ENCODE results near the gene PPP2R3A. TPM values are rescaled to one million over a fixed set of nuclear protein-coding genes. Genes with fewer than 3 reads are reported as not detected.

The PPP2R3A gene
- total RNA-seq, 5 donors from 2014 or later (not counting 1 experiment from before 2014, with no cell fraction given), result 0.19 to 0.95 (median 0.30) TPM

- Histone ChIP-seq H3K9me3 (no peaks in the 10 kb centered on the region), H3K27ac (ENCODE audit: low read length) (no peak overlapping the region), H3K36me3 (ENCODE audit: control insufficient read depth in 2 of 2, extremely low read depth in 1 of 2, insufficient read depth in 1 of 2, low read length in 1 of 2) (no peaks in the 10 kb centered on the region), H3K27me3 (replicated peaks in 1 of 2; ENCODE audit: control insufficient read depth in 2 of 2, extremely low read depth in 1 of 2, insufficient read depth in 2 of 2, low read length in 1 of 2) (peaks cover 0 to 6% of the 10 kb centered on the region in 2 experiments), H3K4me3 (ENCODE audit: control insufficient read depth in 1 of 2, extremely low read depth in 1 of 2, low read length in 1 of 2) (no peak overlapping the region), H3K4me1 (ENCODE audit: control insufficient read depth in 1 of 2, extremely low read depth in 1 of 2, insufficient read depth in 2 of 2, low read length in 2 of 2) (no peaks in the 10 kb centered on the region)
- no peak for DNase-seq
- H3K4me3 Mint-ChIP-seq, result no peak overlapping the region
- CTCF ChIA-PET, result no interaction called here
- no peaks in the 10 kb centered on the region for H3K4me1 Mint-ChIP-seq
- ATAC-seq (replicated peaks in 1 of 4), result no peak
- 70% methylated on average over 3 of the region's 3 CpGs for WGBS (ENCODE audit: insufficient coverage)
- peaks cover 6 to 17% (median 16%) of the 10 kb centered on the region in 3 donors for H3K9me3 Mint-ChIP-seq
- no peaks in the 10 kb centered on the region for H3K36me3 Mint-ChIP-seq
- POLR2A ChIA-PET, result no interaction called here
- H3K27ac Mint-ChIP-seq, result no peak overlapping the region
- peaks cover 18 to 42% of the 10 kb centered on the region in 2 donors for H3K27me3 Mint-ChIP-seq
Measured at GRCh38 chr3:136036306-136036705, 70.8 kb downstream of the PPP2R3A start.

- Histone ChIP-seq H3K4me1 (ENCODE audit: control insufficient read depth in 1 of 2, extremely low read depth in 1 of 2, insufficient read depth in 2 of 2, low read length in 2 of 2) (no peaks in the 10 kb centered on the region), H3K27me3 (replicated peaks in 1 of 2; ENCODE audit: control insufficient read depth in 2 of 2, extremely low read depth in 1 of 2, insufficient read depth in 2 of 2, low read length in 1 of 2) (peaks cover 0 to 6% of the 10 kb centered on the region in 2 experiments), H3K27ac (ENCODE audit: low read length) (no peak overlapping the region), H3K9me3 (no peaks in the 10 kb centered on the region), H3K36me3 (ENCODE audit: control insufficient read depth in 2 of 2, extremely low read depth in 1 of 2, insufficient read depth in 1 of 2, low read length in 1 of 2) (no peaks in the 10 kb centered on the region), H3K4me3 (ENCODE audit: control insufficient read depth in 1 of 2, extremely low read depth in 1 of 2, low read length in 1 of 2) (no peak overlapping the region)
- Mint-ChIP-seq H3K9me3 (peaks cover 3 to 7% (median 6%) of the 10 kb centered on the region in 3 donors), H3K4me3 (no peak overlapping the region), H3K36me3 (no peaks in the 10 kb centered on the region), H3K27ac (no peak overlapping the region), H3K4me1 (no peaks in the 10 kb centered on the region), H3K27me3 (peaks cover 19 to 44% of the 10 kb centered on the region in 2 donors)
- no CpG with 5 or more reads among the region's 2 CpGs for WGBS (ENCODE audit: insufficient coverage)
- ATAC-seq (replicated peaks in 1 of 4) (no peak), DNase-seq (no peak)
- CTCF ChIA-PET, result no interaction called here
- POLR2A ChIA-PET, result no interaction called here
Measured at GRCh38 chr3:136038668-136039067, 73.1 kb downstream of the PPP2R3A start.

- H3K36me3 Mint-ChIP-seq, result no peaks in the 10 kb centered on the region
- no peaks in the 10 kb centered on the region for H3K9me3 Mint-ChIP-seq
- POLR2A ChIA-PET, result interaction anchor here (0.6 to 0.7 kb wide), 4 partner anchors 20 to 723 kb away, joined by 3 to 6 read pairs (median 3); no protein-coding TSS in a partner anchor
- H3K4me1 Mint-ChIP-seq, result no peaks in the 10 kb centered on the region
- DNase-seq, result peak in 1 of 35 experiments; percentile 33
- no CpG with 5 or more reads among the region's 7 CpGs for WGBS (ENCODE audit: insufficient coverage)
- peaks cover 10 to 36% of the 10 kb centered on the region in 2 donors for H3K27me3 Mint-ChIP-seq
- Histone ChIP-seq H3K36me3 (ENCODE audit: control insufficient read depth in 2 of 2, extremely low read depth in 1 of 2, insufficient read depth in 1 of 2, low read length in 1 of 2) (no peaks in the 10 kb centered on the region), H3K4me3 (ENCODE audit: control insufficient read depth in 1 of 2, extremely low read depth in 1 of 2, low read length in 1 of 2) (no peak overlapping the region), H3K27me3 (replicated peaks in 1 of 2; ENCODE audit: control insufficient read depth in 2 of 2, extremely low read depth in 1 of 2, insufficient read depth in 2 of 2, low read length in 1 of 2) (peaks cover 0 to 13% of the 10 kb centered on the region in 2 experiments), H3K27ac (ENCODE audit: low read length) (no peak overlapping the region), H3K4me1 (ENCODE audit: control insufficient read depth in 1 of 2, extremely low read depth in 1 of 2, insufficient read depth in 2 of 2, low read length in 2 of 2) (no peaks in the 10 kb centered on the region), H3K9me3 (no peaks in the 10 kb centered on the region)
- H3K27ac Mint-ChIP-seq, result no peak overlapping the region
- ATAC-seq (replicated peaks in 1 of 4), result no peak
- CTCF ChIA-PET, result interaction anchor here (0.6 to 1.3 kb wide), 9 partner anchors 8 to 1442 kb away, joined by 3 to 8 read pairs (median 3); partner anchors contain the start of gene EPHB1 (in 1 of the 2)
- H3K4me3 Mint-ChIP-seq, result no peak overlapping the region
Measured at GRCh38 chr3:136042608-136043221, 77.2 kb downstream of the PPP2R3A start.

- no peaks in the 10 kb centered on the region for H3K9me3 ChIP-seq
- ChIA-PET POLR2A (no interaction called here), CTCF (interaction anchor here in 1 of 2 donors (0.5 to 1.6 kb wide), 4 partner anchors 10 to 1255 kb away, joined by 3 to 7 read pairs (median 3); no protein-coding TSS in a partner anchor)
- 73% methylated on average over 7 of the region's 7 CpGs for WGBS (ENCODE audit: insufficient coverage)
- no peaks in the 10 kb centered on the region for H3K4me1 ChIP-seq (ENCODE audit: control insufficient read depth in 1 of 2, extremely low read depth in 1 of 2, insufficient read depth in 2 of 2, low read length in 2 of 2)
- peaks cover 0 to 13% of the 10 kb centered on the region in 2 experiments for H3K27me3 ChIP-seq (replicated peaks in 1 of 2; ENCODE audit: control insufficient read depth in 2 of 2, extremely low read depth in 1 of 2, insufficient read depth in 2 of 2, low read length in 1 of 2)
- no peaks in the 10 kb centered on the region for H3K9me3 Mint-ChIP-seq
- no peak overlapping the region for H3K27ac ChIP-seq (ENCODE audit: low read length)
- H3K4me1 Mint-ChIP-seq, result no peaks in the 10 kb centered on the region
- no peak overlapping the region for H3K4me3 Mint-ChIP-seq
- ATAC-seq (replicated peaks in 1 of 4), result no peak
- no peak overlapping the region for H3K27ac Mint-ChIP-seq
- H3K4me3 ChIP-seq (ENCODE audit: control insufficient read depth in 1 of 2, extremely low read depth in 1 of 2, low read length in 1 of 2), result no peak overlapping the region
- H3K27me3 Mint-ChIP-seq, result peaks cover 10 to 21% of the 10 kb centered on the region in 2 donors
- no peaks in the 10 kb centered on the region for H3K36me3 Mint-ChIP-seq
- DNase-seq, result no peak
- H3K36me3 ChIP-seq (ENCODE audit: control insufficient read depth in 2 of 2, extremely low read depth in 1 of 2, insufficient read depth in 1 of 2, low read length in 1 of 2), result no peaks in the 10 kb centered on the region
Measured at GRCh38 chr3:136044980-136045745, 79.6 kb downstream of the PPP2R3A start.

GRCh38 chr3:136048068-136048467, 82.5 kb downstream of the PPP2R3A start:
- ChIA-PET CTCF (no interaction called here), POLR2A (no interaction called here)
- no peaks in the 10 kb centered on the region for H3K36me3 ChIP-seq (ENCODE audit: control insufficient read depth in 2 of 2, extremely low read depth in 1 of 2, insufficient read depth in 1 of 2, low read length in 1 of 2)
- Mint-ChIP-seq H3K9me3 (no peaks in the 10 kb centered on the region), H3K4me3 (no peak overlapping the region), H3K4me1 (no peaks in the 10 kb centered on the region), H3K27me3 (peaks cover 18 to 22% of the 10 kb centered on the region in 2 donors), H3K36me3 (no peaks in the 10 kb centered on the region), H3K27ac (no peak overlapping the region)
- no peaks in the 10 kb centered on the region for H3K4me1 ChIP-seq (ENCODE audit: control insufficient read depth in 1 of 2, extremely low read depth in 1 of 2, insufficient read depth in 2 of 2, low read length in 2 of 2)
- ATAC-seq (replicated peaks in 1 of 4) (no peak), DNase-seq (no peak)
- H3K27ac ChIP-seq (ENCODE audit: low read length), result no peak overlapping the region
- H3K9me3 ChIP-seq, result no peaks in the 10 kb centered on the region
- 94% methylated on average over 6 of the region's 7 CpGs for WGBS (ENCODE audit: insufficient coverage)
- H3K4me3 ChIP-seq (ENCODE audit: control insufficient read depth in 1 of 2, extremely low read depth in 1 of 2, low read length in 1 of 2), result no peak overlapping the region
- peaks cover 0 to 13% of the 10 kb centered on the region in 2 experiments for H3K27me3 ChIP-seq (replicated peaks in 1 of 2; ENCODE audit: control insufficient read depth in 2 of 2, extremely low read depth in 1 of 2, insufficient read depth in 2 of 2, low read length in 1 of 2)

- CTCF ChIA-PET, result interaction anchor here (0.9 to 1.0 kb wide), 2 partner anchors 8 to 232 kb away, joined by 3 read pairs; no protein-coding TSS in a partner anchor
- no peak overlapping the region for H3K27ac ChIP-seq (ENCODE audit: low read length)
- POLR2A ChIA-PET, result no interaction called here
- ATAC-seq (replicated peaks in 1 of 4), result no peak
- Mint-ChIP-seq H3K27me3 (peaks cover 14 to 21% of the 10 kb centered on the region in 2 donors), H3K4me3 (no peak overlapping the region), H3K36me3 (no peaks in the 10 kb centered on the region), H3K9me3 (no peaks in the 10 kb centered on the region), H3K4me1 (no peaks in the 10 kb centered on the region), H3K27ac (no peak overlapping the region)
- no peaks in the 10 kb centered on the region for H3K9me3 ChIP-seq
- no peaks in the 10 kb centered on the region for H3K36me3 ChIP-seq (ENCODE audit: control insufficient read depth in 2 of 2, extremely low read depth in 1 of 2, insufficient read depth in 1 of 2, low read length in 1 of 2)
- DNase-seq, result no peak
- no peaks in the 10 kb centered on the region for H3K4me1 ChIP-seq (ENCODE audit: control insufficient read depth in 1 of 2, extremely low read depth in 1 of 2, insufficient read depth in 2 of 2, low read length in 2 of 2)
- H3K4me3 ChIP-seq (ENCODE audit: control insufficient read depth in 1 of 2, extremely low read depth in 1 of 2, low read length in 1 of 2), result no peak overlapping the region
- WGBS (ENCODE audit: insufficient coverage), result 0% methylated on average over 3 of the region's 6 CpGs
- peaks cover 0 to 7% of the 10 kb centered on the region in 2 experiments for H3K27me3 ChIP-seq (replicated peaks in 1 of 2; ENCODE audit: control insufficient read depth in 2 of 2, extremely low read depth in 1 of 2, insufficient read depth in 2 of 2, low read length in 1 of 2)
Measured at GRCh38 chr3:136050250-136050649, 84.7 kb downstream of the PPP2R3A start.

Measured in T-cell (primary cell).